Measurements from ENCODE around the gene CD69.

The CD69 gene

GRCh38 chr12:9760699-9761418, at the start of gene CD69:
Gene CD69, minus strand, starts transcription at chr12:9760901. Its CDS starts 81 bp downstream, at chr12:9760820.
- no peak for DNase-seq

GRCh38 chr12:9809866-9810265, 49.2 kb upstream of the CD69 start:
- no peak for DNase-seq

- no peak for DNase-seq
These were observed 48.6 kb upstream of the CD69 start for GRCh38 chr12:9809338-9809737.

GRCh38 chr12:9808504-9808903, 47.8 kb upstream of the CD69 start:
- DNase-seq, result no peak

- no peak for DNase-seq
These were observed 46.0 kb upstream of the CD69 start for GRCh38 chr12:9806714-9807113.

- no peak for DNase-seq
These were observed 45.2 kb upstream of the CD69 start for GRCh38 chr12:9805883-9806282.

- no peak for DNase-seq
These were observed 39.3 kb upstream of the CD69 start for GRCh38 chr12:9799961-9800360.

GRCh38 chr12:9797722-9798619, 37.3 kb upstream of the CD69 start:
- DNase-seq, result no peak

- DNase-seq, result no peak
These were observed 36.3 kb upstream of the CD69 start for GRCh38 chr12:9796971-9797370.

- no peak for DNase-seq
These were observed 35.6 kb upstream of the CD69 start for GRCh38 chr12:9796346-9796745.

- DNase-seq, result no peak
These were observed 35.2 kb upstream of the CD69 start for GRCh38 chr12:9795945-9796344.

- no peak for DNase-seq
These were observed 33.9 kb upstream of the CD69 start for GRCh38 chr12:9794484-9795093.

GRCh38 chr12:9793779-9794395, 33.2 kb upstream of the CD69 start:
- DNase-seq, result no peak

- no peak for DNase-seq
These were observed 32.4 kb upstream of the CD69 start for GRCh38 chr12:9792961-9793617.

GRCh38 chr12:9792185-9792900, 31.6 kb upstream of the CD69 start:
- DNase-seq, result no peak

- DNase-seq, result no peak
These were observed 26.3 kb upstream of the CD69 start for GRCh38 chr12:9786726-9787717.

- no peak for DNase-seq
These were observed 24.1 kb upstream of the CD69 start for GRCh38 chr12:9784816-9785215.

- no peak for DNase-seq
These were observed 23.6 kb upstream of the CD69 start for GRCh38 chr12:9784326-9784725.

- no peak for DNase-seq
These were observed 22.1 kb upstream of the CD69 start for GRCh38 chr12:9782547-9783382.

- no peak for DNase-seq
These were observed 20.7 kb upstream of the CD69 start for GRCh38 chr12:9781360-9781759.

Measured in NCI-H2171 treated with DMSO at 0.1 percent for 48 hours (cell line).